Aorta (tissue), 5 donors: Measurements from ENCODE around the gene COQ4. TPM values are rescaled to one million over a fixed set of nuclear protein-coding genes. Genes with fewer than 3 reads are reported as not detected.
"Not testable (repeated sequence)": the region's sequence is repeated elsewhere in the genome, so short reads cannot be mapped to it uniquely, and the experiment has no call there.

Source experiments
- ATAC-seq: fragments of 200-7000 bp; cut with Tn5 transposase; one replicate; pipeline ENCODE4 v1.9.1; 2022; ENCODE audit warnings: moderate library complexity; ENCODE audit not compliant: low FRiP score
- DNase-seq, 2 donors: peaks; one replicate each; pipeline ENCODE4 v3.0.0-alpha.2; 2020
- H3K27ac ChIP-seq, 2 donors: one replicate each; pipeline ENCODE4 v1.5.1; 2013; ENCODE audit warnings: low read length in 2 of 2, mild to moderate bottlenecking in 2 of 2, moderate library complexity in 2 of 2, control low read depth in 1 of 2, inconsistent platforms in 1 of 2, low read depth in 1 of 2
- H3K27me3 ChIP-seq, 2 donors: one replicate each; pipeline ENCODE4 v1.6.1; 2013; ENCODE audit warnings: control low read depth in 1 of 2, low read length in 1 of 2, mild to moderate bottlenecking in 1 of 2, moderate library complexity in 1 of 2; ENCODE audit not compliant: insufficient read depth in 2 of 2, control insufficient read depth in 1 of 2
- H3K36me3 ChIP-seq, 2 donors: one replicate each; pipeline ENCODE4 v1.6.1; 2013; ENCODE audit warnings: control low read depth in 1 of 2, low read length in 1 of 2, mild to moderate bottlenecking in 1 of 2; ENCODE audit not compliant: insufficient read depth in 2 of 2, control insufficient read depth in 1 of 2
- H3K4me1 ChIP-seq, 2 donors: one replicate each; pipeline ENCODE4 v1.6.1; 2013; ENCODE audit warnings: low read length in 2 of 2, control low read depth in 1 of 2, mild to moderate bottlenecking in 1 of 2, moderate library complexity in 1 of 2; ENCODE audit not compliant: insufficient read depth in 2 of 2, control insufficient read depth in 1 of 2
- H3K4me3 ChIP-seq, 2 donors: one replicate each; pipeline ENCODE4 v1.5.1; 2013; ENCODE audit warnings: low read length in 2 of 2, control low read depth in 1 of 2, mild to moderate bottlenecking in 1 of 2
- H3K9me3 ChIP-seq: one replicate; pipeline ENCODE4 v1.6.1; 2013; ENCODE audit warnings: mild to moderate bottlenecking, low read length; ENCODE audit not compliant: control insufficient read depth
- WGBS, 2 donors: extraction: QIAGEN DNeasy Blood & Tissue Kit; methylation state at CpG; one replicate each; pipeline ENCODE4 v1.1.7; 2013; 5-methylcytosine and 5-hydroxymethylcytosine counted together
- intact Hi-C, 2 donors: fragments of 100-400 bp; cut with DNase I; formaldehyde crosslinking; loops; one replicate each; pipeline versions ENCODE4 v1.14.2 to v1.15.0; 2022
- polyA plus RNA-seq, 2 donors: library from polyadenylated mRNA; stranded (reverse); fragments of 200-250 nt; gene quantifications; one replicate each; pipeline ENCODE4 v1.2.3, GENCODE V29; 2013
- total RNA-seq, 2 donors: library from RNA; stranded (reverse); fragmentation: NEBNext Ultra II Directional; extraction: Animal tissue kit (Norgen Biotek cat#: 25700); gene quantifications; one replicate each; pipeline ENCODE4 v1.2.1, GENCODE V29; 2021
- donor health status: healthy with polysubstance abuse.
- donor health status: Bipolar disorder and iron deficiency.
- donor health status: DM: no; HTN: no; CAD: no.
- donor health status: DM: no; HTN: no; CAD: no.
- donor health status: DM: yes; HTN: yes; CAD: no.

COQ4 gene
- total and polyA plus RNA-seq, 4 donors: 14.7 to 53.8 (median 25.3) TPM

GRCh38 chr9:128335914-128336313 is 13.3 kb downstream of the COQ4 start:
- ATAC-seq (no peak), DNase-seq (no peak)
- Histone ChIP-seq H3K36me3 (no peaks in the 10 kb centered on the region), H3K4me3 (no peak overlapping the region), H3K4me1 (no peaks in the 10 kb centered on the region), H3K9me3 (no peaks in the 10 kb centered on the region), H3K27me3 (no peaks in the 10 kb centered on the region), H3K27ac (no peak overlapping the region)
- intact Hi-C loops: no loop called here
- 89 to 90% methylated on average over 2 of the region's 2 CpGs for WGBS, 2 donors

GRCh38 chr9:128337936-128338335 is 15.3 kb downstream of the COQ4 start:
- Histone ChIP-seq H3K4me1 (no peaks in the 10 kb centered on the region), H3K9me3 (no peaks in the 10 kb centered on the region), H3K36me3 (no peaks in the 10 kb centered on the region), H3K27ac (no peak overlapping the region), H3K27me3 (no peaks in the 10 kb centered on the region), H3K4me3 (no peak overlapping the region)
- DNase-seq (no peak), ATAC-seq (no peak)
- WGBS, 2 donors: 93 to 94% methylated on average over 7 of the region's 7 CpGs
- intact Hi-C loops: no loop called here

- ATAC-seq, intact Hi-C loops, H3K36me3 ChIP-seq, H3K9me3 ChIP-seq, H3K27ac ChIP-seq, H3K27me3 ChIP-seq, H3K4me3 ChIP-seq, DNase-seq, H3K4me1 ChIP-seq: not testable (repeated sequence)
- 90 to 93% methylated on average over 15 of the region's 15 CpGs for WGBS, 2 donors
Measured at GRCh38 chr9:128338852-128339614, 16.4 kb downstream of the COQ4 start.

GRCh38 chr9:128339761-128340690 is 17.4 kb downstream of the COQ4 start, which contains the start of gene SLC27A4:
Gene SLC27A4, plus strand, starts transcription at chr9:128340527. Its CDS starts 2,606 bp downstream, at chr9:128343133.
- peak; percentile 82 to 90 for DNase-seq
- Histone ChIP-seq H3K27me3 (no peaks in the 10 kb centered on the region), H3K9me3 (no peaks in the 10 kb centered on the region), H3K4me3 (peak within 1 kb of the TSS; percentile 15 to 82), H3K36me3 (peaks cover 0 to 4% of the 10 kb centered on the region in 2 donors), H3K4me1 (no peaks in the 10 kb centered on the region), H3K27ac (no peak within 1 kb of the TSS)
- peak; percentile 91 for ATAC-seq
- intact Hi-C loops: loop anchor here in 1 of 2 donors (10.0 kb wide), 1 partner anchor 45 kb away; no protein-coding TSS in a partner anchor
- WGBS, 2 donors: 6 to 8% methylated on average over 60 to 75 of the region's 75 CpGs

GRCh38 chr9:128340691-128341434 is 18.2 kb downstream of the COQ4 start:
- intact Hi-C loops: loop anchor here in 1 of 2 donors (10.0 kb wide), 1 partner anchor 46 kb away; no protein-coding TSS in a partner anchor
- H3K4me1 ChIP-seq: no peaks in the 10 kb centered on the region
- H3K9me3 ChIP-seq: no peaks in the 10 kb centered on the region
- DNase-seq (peak in 1 of 2 donors; percentile 52), ATAC-seq (peak; percentile 51)
- H3K27ac ChIP-seq: no peak overlapping the region
- no peaks in the 10 kb centered on the region for H3K27me3 ChIP-seq
- WGBS, 2 donors: 1 to 2% methylated on average over 37 to 48 of the region's 48 CpGs
- peaks cover 0 to 7% of the 10 kb centered on the region in 2 donors for H3K36me3 ChIP-seq
- peak overlapping the region; percentile 15 to 82 for H3K4me3 ChIP-seq

- no peak overlapping the region for H3K27ac ChIP-seq
- intact Hi-C loops: loop anchor here in 1 of 2 donors (10.0 kb wide), 1 partner anchor 47 kb away; no protein-coding TSS in a partner anchor
- DNase-seq (peak; percentile 56 to 83), ATAC-seq (peak; percentile 65)
- peaks cover 0 to 7% of the 10 kb centered on the region in 2 donors for H3K36me3 ChIP-seq
- H3K27me3 ChIP-seq: no peaks in the 10 kb centered on the region
- H3K9me3 ChIP-seq: no peaks in the 10 kb centered on the region
- 31 to 32% methylated on average over 13 of the region's 13 CpGs for WGBS, 2 donors
- no peaks in the 10 kb centered on the region for H3K4me1 ChIP-seq
- peak overlapping the region in 1 of 2 donors; percentile 82 for H3K4me3 ChIP-seq
Measured at GRCh38 chr9:128341435-128341849, 18.8 kb downstream of the COQ4 start.

- intact Hi-C loops: loop anchor here in 1 of 2 donors (10.0 kb wide), 1 partner anchor 48 kb away; no protein-coding TSS in a partner anchor
- no peak overlapping the region for H3K4me3 ChIP-seq
- WGBS, 2 donors: 92 to 95% methylated on average over 8 of the region's 8 CpGs
- no peak overlapping the region for H3K27ac ChIP-seq
- peaks cover 0 to 8% of the 10 kb centered on the region in 2 donors for H3K36me3 ChIP-seq
- no peaks in the 10 kb centered on the region for H3K27me3 ChIP-seq
- H3K4me1 ChIP-seq: no peaks in the 10 kb centered on the region
- DNase-seq (no peak), ATAC-seq (no peak)
- H3K9me3 ChIP-seq: no peaks in the 10 kb centered on the region
Measured at GRCh38 chr9:128342971-128343680, 20.5 kb downstream of the COQ4 start.
